Stimulated activated CD8-positive, alpha-beta memory T cell treated with anti-CD3 and anti-CD28 coated beads, Interleukin-4, amount 100 ng/mL, for 1 hour (primary cell): ENCODE data around the gene PLA2G4B.

ENCODE experiments used
- DNase-seq, 2 donors: peaks; one replicate each; pipeline ENCODE4 v3.0.0-alpha.2; 2020; ENCODE audit warnings: low read depth in 2 of 2, low spot score in 1 of 2

PLA2G4B gene

DNA sequence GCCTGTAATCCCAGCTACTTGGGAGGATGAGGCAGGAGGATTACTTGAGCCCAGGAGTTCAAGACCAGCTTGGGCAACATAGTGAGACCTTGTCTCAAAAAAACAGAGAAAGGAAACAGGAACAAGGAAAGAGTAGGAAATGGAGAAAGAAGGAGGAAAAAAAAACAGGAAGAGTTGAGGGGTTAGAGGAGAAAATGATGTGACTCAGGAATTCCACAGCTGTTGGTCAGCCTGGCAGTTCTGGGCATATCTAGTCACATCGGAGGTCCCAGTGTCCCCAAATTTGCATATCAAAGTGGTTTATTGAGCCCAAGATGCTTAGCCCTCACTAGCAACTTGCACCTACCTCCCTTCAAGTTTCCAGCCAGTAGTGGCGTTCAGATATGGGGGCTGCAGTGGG is 29.5 kb upstream of the PLA2G4B start:
- DNase-seq: no peak

DNA sequence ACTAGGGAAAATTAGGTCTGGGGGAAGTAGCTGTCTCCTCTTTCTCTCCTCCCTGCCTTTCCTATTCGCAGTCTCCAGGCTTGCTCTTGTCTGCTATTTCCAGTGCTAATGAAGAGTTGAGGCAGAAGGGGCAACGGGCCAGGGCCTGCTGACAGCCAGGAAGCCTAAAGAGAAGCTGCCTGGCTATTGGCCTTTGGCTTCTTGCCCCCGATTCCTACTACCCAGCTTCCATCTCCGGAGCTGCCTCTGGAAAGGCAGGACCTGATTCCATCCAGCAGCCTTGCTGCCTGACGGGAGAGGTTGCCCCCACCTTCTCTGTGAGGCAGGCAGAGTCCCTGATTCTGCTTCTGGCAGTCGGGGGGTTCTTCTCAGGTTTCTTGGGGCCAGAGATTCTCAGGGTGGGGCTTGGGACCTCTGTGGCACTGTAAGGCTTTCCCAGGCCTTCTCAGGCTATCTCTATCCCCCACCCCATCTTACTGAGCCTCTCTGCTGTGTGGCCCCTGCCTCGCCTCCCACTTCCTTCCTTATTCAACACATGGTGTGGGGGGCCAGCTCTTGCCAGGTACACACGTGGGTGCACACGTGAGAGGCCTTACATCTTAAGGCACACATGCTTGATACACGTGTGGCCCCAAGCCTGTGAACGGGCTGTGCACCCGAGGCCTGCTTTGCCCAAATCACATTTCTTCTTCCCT is 29.0 kb upstream of the PLA2G4B start:
- no peak for DNase-seq

GRCh38 chr15:41810651-41811431 is 27.8 kb upstream of the PLA2G4B start:
- no peak for DNase-seq

- DNase-seq: peak; percentile 42 to 44
Measured at GRCh38 chr15:41811432-41812195, 27.0 kb upstream of the PLA2G4B start.

GRCh38 chr15:41812820-41813375 is 25.7 kb upstream of the PLA2G4B start:
- no peak for DNase-seq

DNA sequence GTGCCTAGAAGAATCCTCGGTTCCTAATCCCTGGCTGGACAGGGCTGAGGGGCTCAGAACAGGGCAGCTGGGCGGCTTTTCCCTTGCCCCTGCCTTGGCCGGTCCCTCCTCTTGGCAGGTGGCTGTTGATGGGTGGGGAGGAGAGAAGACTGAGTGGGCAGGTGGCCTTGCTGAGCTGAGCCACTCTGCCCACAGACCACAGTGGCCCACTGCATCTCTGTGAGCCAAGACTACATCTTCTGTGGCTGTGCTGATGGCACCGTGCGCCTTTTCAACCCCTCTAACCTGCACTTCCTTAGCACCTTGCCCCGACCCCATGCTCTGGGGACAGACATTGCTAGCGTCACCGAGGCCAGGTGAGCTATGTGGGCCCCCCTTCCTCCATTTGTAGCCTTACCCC is 25.2 kb upstream of the PLA2G4B start:
- no peak for DNase-seq

DNA sequence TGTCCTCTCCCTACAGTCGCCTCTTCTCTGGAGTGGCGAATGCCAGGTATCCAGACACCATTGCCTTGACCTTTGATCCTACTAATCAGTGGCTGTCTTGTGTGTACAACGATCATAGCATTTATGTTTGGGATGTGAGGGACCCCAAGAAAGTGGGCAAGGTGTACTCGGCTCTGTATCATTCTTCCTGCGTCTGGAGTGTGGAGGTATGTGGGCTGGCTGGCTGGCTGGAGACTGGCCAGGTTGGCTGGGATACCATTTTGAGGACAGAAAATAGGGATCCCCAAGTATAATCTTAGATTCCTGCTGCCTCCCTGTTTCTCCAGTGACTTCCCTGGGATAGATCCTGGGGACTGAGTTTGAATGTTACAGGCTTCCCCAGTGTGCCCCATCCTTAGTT is 24.1 kb upstream of the PLA2G4B start:
- DNase-seq: no peak

DNA sequence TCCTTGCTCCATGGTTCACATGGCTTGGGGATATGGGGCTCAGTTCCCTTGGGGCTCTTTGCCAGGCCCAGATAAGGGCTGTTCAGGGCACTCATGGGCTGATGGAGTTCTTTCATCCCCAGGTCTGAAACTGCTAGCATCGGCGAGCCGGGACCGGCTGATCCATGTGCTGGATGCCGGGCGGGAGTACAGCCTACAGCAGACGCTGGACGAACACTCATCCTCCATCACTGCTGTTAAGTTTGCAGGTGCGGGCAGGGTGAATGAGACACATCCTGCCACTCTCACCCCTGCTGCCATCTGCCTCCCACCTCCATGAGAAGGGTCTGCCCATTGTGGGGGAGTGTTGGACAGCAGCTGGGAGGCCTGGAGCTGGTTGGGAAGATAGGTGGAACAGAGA is 21.9 kb upstream of the PLA2G4B start:
- DNase-seq: no peak

DNA sequence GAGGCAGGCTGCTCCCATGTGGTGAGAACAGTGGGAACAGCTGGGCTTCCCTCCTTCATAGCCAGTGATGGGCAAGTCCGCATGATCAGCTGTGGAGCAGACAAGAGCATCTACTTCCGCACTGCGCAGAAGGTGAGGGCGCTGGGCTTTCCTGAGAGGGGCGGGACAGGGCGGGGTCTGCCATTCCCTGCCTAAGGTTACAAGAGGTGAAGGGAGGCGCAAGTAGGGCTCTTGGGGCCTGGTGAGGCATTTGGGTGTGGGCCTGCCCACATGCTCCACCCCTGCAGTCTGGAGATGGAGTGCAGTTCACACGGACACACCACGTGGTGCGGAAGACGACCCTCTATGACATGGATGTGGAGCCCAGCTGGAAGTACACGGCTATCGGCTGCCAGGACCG is 21.3 kb upstream of the PLA2G4B start:
- no peak for DNase-seq

DNA sequence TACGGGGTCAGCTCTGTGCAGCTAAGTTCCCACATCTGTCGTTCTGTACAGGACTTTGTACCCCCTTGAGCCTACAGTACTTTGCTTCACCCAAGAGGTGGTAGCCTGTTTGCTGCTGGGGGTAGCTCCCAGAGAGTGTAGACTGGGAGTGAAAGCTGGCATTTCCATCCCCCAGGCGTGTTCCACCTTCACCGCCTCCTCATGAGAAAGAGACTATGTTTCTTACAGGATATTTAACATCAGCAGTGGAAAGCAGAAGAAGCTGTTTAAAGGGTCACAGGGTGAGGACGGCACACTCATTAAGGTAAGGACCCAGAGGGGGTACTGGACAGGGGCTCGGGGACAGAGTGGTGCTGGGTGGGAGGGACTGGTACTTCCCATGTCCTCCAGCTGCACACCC is 20.9 kb upstream of the PLA2G4B start:
- DNase-seq: no peak

- no peak for DNase-seq
Measured at GRCh38 chr15:41819455-41820050, 19.1 kb upstream of the PLA2G4B start.

- DNase-seq: no peak
Measured at GRCh38 chr15:41820791-41821423, 17.7 kb upstream of the PLA2G4B start.

GRCh38 chr15:41821831-41822230 is 16.8 kb upstream of the PLA2G4B start:
- no peak for DNase-seq

- DNase-seq: no peak
Measured at GRCh38 chr15:41822471-41822870, 16.2 kb upstream of the PLA2G4B start.

DNA sequence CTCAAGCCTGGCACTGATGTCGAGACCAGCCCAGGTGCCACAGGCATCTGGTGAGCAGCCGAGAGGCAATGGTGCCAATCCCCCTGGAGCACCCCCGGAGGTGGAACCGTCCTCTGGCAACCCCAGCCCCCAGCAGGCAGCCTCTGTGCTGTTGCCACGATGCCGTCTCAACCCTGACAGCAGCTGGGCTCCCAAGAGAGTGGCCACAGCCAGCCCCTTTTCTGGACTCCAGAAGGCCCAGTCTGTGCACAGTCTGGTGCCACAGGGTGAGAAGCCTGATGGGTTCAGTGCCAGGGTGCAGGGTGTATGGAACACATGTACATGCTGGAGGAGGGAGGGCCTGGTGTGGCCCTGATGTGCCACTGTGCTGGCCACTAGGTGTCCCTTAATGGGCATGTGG is 15.7 kb upstream of the PLA2G4B start:
- DNase-seq: no peak

GRCh38 chr15:41823502-41823901 is 15.1 kb upstream of the PLA2G4B start:
- DNase-seq: no peak

GRCh38 chr15:41824062-41824745 is 14.4 kb upstream of the PLA2G4B start:
- DNase-seq: no peak

GRCh38 chr15:41825145-41825544 is 13.5 kb upstream of the PLA2G4B start:
- no peak for DNase-seq

GRCh38 chr15:41825572-41826535 is 12.8 kb upstream of the PLA2G4B start:
- DNase-seq: no peak
